GM23338 (cell line): ENCODE data around the gene GUCY2C. TPM values are rescaled to one million over a fixed set of nuclear protein-coding genes. Genes with fewer than 3 reads are reported as not detected.

ENCODE experiments used
- ATAC-seq: fragments of 200-7000 bp; cut with Tn5 transposase; 3 replicates; pipeline ENCODE4 v1.9.1; 2020
- DNase-seq: peaks from one replicate; pipeline ENCODE4 v3.0.0-alpha.2; 2015; ENCODE audit warnings: low spot score
- H2AFZ ChIP-seq: fragments of 200-600 bp; sonication (generic); 2 replicates; pipeline ENCODE4 v1.8.0; 2016; ENCODE audit warnings: antibody characterized with exemption, mild to moderate bottlenecking, moderate library complexity
- H3F3A ChIP-seq: fragments of 200-600 bp; sonication (generic); replicated peaks from 2 replicates; pipeline ENCODE4 v1.8.0; 2017; ENCODE audit warnings: antibody characterized with exemption, mixed run types, low read depth
- H3K27ac ChIP-seq: fragments of 200-600 bp; sonication (generic); 2 replicates; pipeline ENCODE4 v1.6.1; 2016; ENCODE audit warnings: low read depth
- H3K27me3 ChIP-seq: fragments of 200-600 bp; sonication (generic); 2 replicates; pipeline ENCODE4 v1.8.0; 2016; ENCODE audit warnings: mild to moderate bottlenecking, mixed run types, moderate library complexity; ENCODE audit not compliant: insufficient read depth
- H3K36me3 ChIP-seq: fragments of 200-600 bp; sonication (generic); 2 replicates; pipeline ENCODE4 v1.8.0; 2016; ENCODE audit warnings: mild to moderate bottlenecking; ENCODE audit not compliant: insufficient read depth
- H3K4me1 ChIP-seq: fragments of 200-600 bp; sonication (generic); 2 replicates; pipeline ENCODE4 v1.8.0; 2016; ENCODE audit warnings: mild to moderate bottlenecking, moderate library complexity; ENCODE audit not compliant: insufficient read depth
- H3K4me2 ChIP-seq: fragments of 200-600 bp; sonication (generic); 2 replicates; pipeline ENCODE4 v1.7.1; 2017; ENCODE audit warnings: mixed run types
- H3K4me3 ChIP-seq: fragments of 200-600 bp; sonication (generic); 2 replicates; pipeline ENCODE4 v1.6.1; 2016; ENCODE audit warnings: mixed run types
- H3K79me2 ChIP-seq: fragments of 200-600 bp; sonication (generic); replicated peaks from 2 replicates; pipeline ENCODE4 v1.8.0; 2017; ENCODE audit warnings: mild to moderate bottlenecking; ENCODE audit not compliant: insufficient read depth
- H3K9me2 ChIP-seq: fragments of 200-600 bp; sonication (generic); 2 replicates; pipeline ENCODE4 v1.8.0; 2017; ENCODE audit not compliant: insufficient read depth
- H4K20me1 ChIP-seq: fragments of 200-600 bp; sonication (generic); replicated peaks from 2 replicates; pipeline ENCODE4 v1.8.0; 2017; ENCODE audit warnings: mild to moderate bottlenecking; ENCODE audit not compliant: insufficient read depth
- H3K27ac Mint-ChIP-seq: 2 replicates; pipeline ENCODE4 v1.8.0; 2020; ENCODE audit warnings: inconsistent platforms, mild to moderate bottlenecking, moderate library complexity, mixed read lengths
- H3K27me3 Mint-ChIP-seq: 3 replicates; pipeline ENCODE4 v1.8.0; 2022; ENCODE audit warnings: low read depth, mild to moderate bottlenecking, moderate library complexity, mixed read lengths, inconsistent platforms; ENCODE audit not compliant: insufficient read depth, poor library complexity
- H3K36me3 Mint-ChIP-seq: 3 replicates; pipeline ENCODE4 v1.8.0; 2021; ENCODE audit warnings: low read depth, mild to moderate bottlenecking, inconsistent platforms, moderate library complexity, mixed read lengths
- H3K4me1 Mint-ChIP-seq: 3 replicates; pipeline ENCODE4 v1.8.0; 2020; ENCODE audit warnings: mild to moderate bottlenecking, inconsistent platforms, mixed read lengths
- H3K4me3 Mint-ChIP-seq: 3 replicates; pipeline ENCODE4 v1.8.0; 2021; ENCODE audit warnings: moderate library complexity, mild to moderate bottlenecking, inconsistent platforms, mixed read lengths
- H3K9me3 Mint-ChIP-seq: 3 replicates; pipeline ENCODE4 v1.8.0; 2020; ENCODE audit warnings: moderate library complexity, mild to moderate bottlenecking, inconsistent platforms, mixed read lengths
- CREB1 ChIP-seq: fragments of 250-450 bp; sonication (Bioruptor Pico); IDR thresholded peaks from 2 replicates; pipeline ENCODE4 v1.5.0; 2020; ENCODE audit warnings: low read depth, mild to moderate bottlenecking, moderate library complexity
- CTCF ChIP-seq, 2 experiments: fragments of 200-600 bp in 1 of 2; sonication (generic) in 1 of 2; conservative IDR thresholded peaks; 2 replicates each; pipeline versions ENCODE4 v1.5.1 to v1.6.1; 2016 to 2017; ENCODE audit warnings: antibody characterized with exemption in 2 of 2, low read depth in 2 of 2, mild to moderate bottlenecking in 2 of 2, moderate library complexity in 1 of 2
- EZH2 ChIP-seq: fragments of 200-600 bp; sonication (generic); IDR thresholded peaks from one replicate; pipeline ENCODE4 v1.8.0; 2017; ENCODE audit warnings: antibody characterized with exemption, mild to moderate bottlenecking, low read depth; ENCODE audit not compliant: unreplicated experiment
- EZH2phosphoT487 ChIP-seq: fragments of 200-600 bp; sonication (generic); IDR thresholded peaks from one replicate; pipeline ENCODE4 v1.8.1; 2018; ENCODE audit warnings: antibody characterized with exemption; ENCODE audit not compliant: unreplicated experiment
- JUNB ChIP-seq: IDR thresholded peaks from one replicate; pipeline ENCODE4 v1.6.1; 2016; ENCODE audit warnings: antibody characterized with exemption; ENCODE audit not compliant: unreplicated experiment
- NANOG ChIP-seq: IDR thresholded peaks from 2 replicates; pipeline ENCODE4 v1.6.1; 2016; ENCODE audit warnings: antibody characterized with exemption, borderline replicate concordance
- POLR2AphosphoS5 ChIP-seq: IDR thresholded peaks from 2 replicates; pipeline ENCODE4 v1.6.1; 2016; ENCODE audit warnings: antibody characterized with exemption, low read depth
- STAT1 ChIP-seq: IDR thresholded peaks from one replicate; pipeline ENCODE4 v1.6.1; 2016; ENCODE audit warnings: antibody characterized with exemption; ENCODE audit not compliant: unreplicated experiment
- ZNF114 ChIP-seq: fragments of 250-450 bp; sonication (Bioruptor Pico); IDR thresholded peaks from 2 replicates; pipeline ENCODE4 v1.5.0; 2020; ENCODE audit warnings: mild to moderate bottlenecking, moderate library complexity
- ZNF331 ChIP-seq: fragments of 250-450 bp; sonication (Bioruptor Pico); IDR thresholded peaks from 2 replicates; pipeline ENCODE4 v1.5.0; 2020; ENCODE audit warnings: low read depth, mild to moderate bottlenecking, moderate library complexity
- ZNF462 ChIP-seq: fragments of 250-450 bp; sonication (Bioruptor Pico); IDR thresholded peaks from 2 replicates; pipeline ENCODE4 v1.5.0; 2020; ENCODE audit warnings: mild to moderate bottlenecking, moderate library complexity
- polyA plus RNA-seq: library from polyadenylated mRNA; unstranded; fragments of >200 nt; fragmentation: Nextera tagmentation; extraction: Ambion mirVana; gene quantifications from 2 replicates; pipeline ENCODE4 v1.2.1, GENCODE V29; 2016
- total RNA-seq: library from RNA; depleted of rRNA; stranded (reverse); fragments of >200 nt; shearing (Covaris generic); gene quantifications from 2 replicates; pipeline ENCODE4 v1.2.3, GENCODE V29; 2014
- TF ChIP-seq, protein P1 (sequence below): IDR thresholded peaks from one replicate; pipeline ENCODE4 v1.6.1; 2018; ENCODE audit warnings: antibody characterized with exemption; ENCODE audit not compliant: unreplicated experiment
- TF ChIP-seq, protein P2 (sequence below): IDR thresholded peaks from 2 replicates; pipeline ENCODE4 v1.6.1; 2016; ENCODE audit warnings: antibody characterized with exemption

The GUCY2C gene
- total and polyA plus RNA-seq, 2 experiments from 2014 or later = 2.1 to 3.1 TPM

- Mint-ChIP-seq H3K4me3 (peak overlapping the region; percentile 99), H3K4me1 (peaks cover 59% of the 10 kb centered on the region), H3K9me3 (peaks cover 25% of the 10 kb centered on the region), H3K36me3 (peaks cover 53% of the 10 kb centered on the region), H3K27me3 (peaks cover 27% of the 10 kb centered on the region), H3K27ac (peak overlapping the region; percentile 90)
- Histone ChIP-seq H3K79me2 (peaks cover 68% of the 10 kb centered on the region), H2AFZ (no peak overlapping the region), H3K4me3 (peak overlapping the region; percentile 88), H3K4me2 (peak overlapping the region; percentile 65), H3K9me2 (no peaks in the 10 kb centered on the region), H3K4me1 (peaks cover 53% of the 10 kb centered on the region), H3K27ac (peak overlapping the region; percentile 89), H3K27me3 (no peaks in the 10 kb centered on the region), H3F3A (0 out of 2 replicates have a peak, but pooled peaks cover 11% of the 10 kb centered on the region), H4K20me1 (peaks cover 15% of the 10 kb centered on the region; the same call in 1 of the 2 replicates), H3K36me3 (peaks cover 28% of the 10 kb centered on the region)
- TF ChIP-seq JUNB (no peak), CREB1 (CRISPR knock-in tag) (no peak), CTCF (conservative IDR thresholded peaks at IDR 0.05; ENCODE audit: low read depth in 2 of 2) (no peak), POLR2AphosphoS5 (no peak; the same call in 1 of the 2 replicates), NANOG (no peak), STAT1 (no peak), ZNF114 (no peak), EZH2phosphoT487 (no peak), ZNF462 (CRISPR knock-in tag) (no peak), EZH2 (no peak), ZNF331 (CRISPR knock-in tag) (no peak)
- TF ChIP-seq, protein P1, sequence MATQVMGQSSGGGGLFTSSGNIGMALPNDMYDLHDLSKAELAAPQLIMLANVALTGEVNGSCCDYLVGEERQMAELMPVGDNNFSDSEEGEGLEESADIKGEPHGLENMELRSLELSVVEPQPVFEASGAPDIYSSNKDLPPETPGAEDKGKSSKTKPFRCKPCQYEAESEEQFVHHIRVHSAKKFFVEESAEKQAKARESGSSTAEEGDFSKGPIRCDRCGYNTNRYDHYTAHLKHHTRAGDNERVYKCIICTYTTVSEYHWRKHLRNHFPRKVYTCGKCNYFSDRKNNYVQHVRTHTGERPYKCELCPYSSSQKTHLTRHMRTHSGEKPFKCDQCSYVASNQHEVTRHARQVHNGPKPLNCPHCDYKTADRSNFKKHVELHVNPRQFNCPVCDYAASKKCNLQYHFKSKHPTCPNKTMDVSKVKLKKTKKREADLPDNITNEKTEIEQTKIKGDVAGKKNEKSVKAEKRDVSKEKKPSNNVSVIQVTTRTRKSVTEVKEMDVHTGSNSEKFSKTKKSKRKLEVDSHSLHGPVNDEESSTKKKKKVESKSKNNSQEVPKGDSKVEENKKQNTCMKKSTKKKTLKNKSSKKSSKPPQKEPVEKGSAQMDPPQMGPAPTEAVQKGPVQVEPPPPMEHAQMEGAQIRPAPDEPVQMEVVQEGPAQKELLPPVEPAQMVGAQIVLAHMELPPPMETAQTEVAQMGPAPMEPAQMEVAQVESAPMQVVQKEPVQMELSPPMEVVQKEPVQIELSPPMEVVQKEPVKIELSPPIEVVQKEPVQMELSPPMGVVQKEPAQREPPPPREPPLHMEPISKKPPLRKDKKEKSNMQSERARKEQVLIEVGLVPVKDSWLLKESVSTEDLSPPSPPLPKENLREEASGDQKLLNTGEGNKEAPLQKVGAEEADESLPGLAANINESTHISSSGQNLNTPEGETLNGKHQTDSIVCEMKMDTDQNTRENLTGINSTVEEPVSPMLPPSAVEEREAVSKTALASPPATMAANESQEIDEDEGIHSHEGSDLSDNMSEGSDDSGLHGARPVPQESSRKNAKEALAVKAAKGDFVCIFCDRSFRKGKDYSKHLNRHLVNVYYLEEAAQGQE = no peak
- TF ChIP-seq, protein P2, sequence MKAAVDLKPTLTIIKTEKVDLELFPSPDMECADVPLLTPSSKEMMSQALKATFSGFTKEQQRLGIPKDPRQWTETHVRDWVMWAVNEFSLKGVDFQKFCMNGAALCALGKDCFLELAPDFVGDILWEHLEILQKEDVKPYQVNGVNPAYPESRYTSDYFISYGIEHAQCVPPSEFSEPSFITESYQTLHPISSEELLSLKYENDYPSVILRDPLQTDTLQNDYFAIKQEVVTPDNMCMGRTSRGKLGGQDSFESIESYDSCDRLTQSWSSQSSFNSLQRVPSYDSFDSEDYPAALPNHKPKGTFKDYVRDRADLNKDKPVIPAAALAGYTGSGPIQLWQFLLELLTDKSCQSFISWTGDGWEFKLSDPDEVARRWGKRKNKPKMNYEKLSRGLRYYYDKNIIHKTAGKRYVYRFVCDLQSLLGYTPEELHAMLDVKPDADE = no peak
- peak; percentile 72 for ATAC-seq
- peak; percentile 56 for DNase-seq
Observed at GRCh38 chr12:14710632-14711320, 14.4 kb upstream of the GUCY2C start.
